ENCODE data around the gene LUC7L3. TPM values are rescaled to one million over a fixed set of nuclear protein-coding genes. Genes with fewer than 3 reads are reported as not detected.

Gene LUC7L3
- total RNA-seq, 2 experiments from 2014 or later, result 116 to 126 TPM

DNA sequence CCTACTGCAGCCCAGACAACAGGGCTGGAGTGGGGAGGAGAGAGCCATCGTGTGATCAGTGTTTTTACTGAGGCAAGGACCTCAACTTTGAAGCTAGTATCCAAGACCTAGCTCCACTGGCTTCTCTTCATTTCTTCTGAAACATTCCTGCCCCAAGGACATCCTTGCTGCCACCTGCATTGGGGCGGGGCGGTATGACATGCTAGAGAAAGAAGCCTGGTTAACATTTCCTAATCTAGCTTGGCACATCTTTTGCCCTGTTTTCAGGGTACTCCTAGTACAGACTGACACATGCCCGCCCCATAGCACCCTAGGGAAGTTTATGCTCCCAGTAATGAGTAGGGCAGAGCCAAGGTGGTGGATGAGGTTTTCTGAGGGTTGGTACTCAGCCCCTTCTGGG, 65.7 kb downstream of the LUC7L3 start:
- TF ChIP-seq, protein P1, sequence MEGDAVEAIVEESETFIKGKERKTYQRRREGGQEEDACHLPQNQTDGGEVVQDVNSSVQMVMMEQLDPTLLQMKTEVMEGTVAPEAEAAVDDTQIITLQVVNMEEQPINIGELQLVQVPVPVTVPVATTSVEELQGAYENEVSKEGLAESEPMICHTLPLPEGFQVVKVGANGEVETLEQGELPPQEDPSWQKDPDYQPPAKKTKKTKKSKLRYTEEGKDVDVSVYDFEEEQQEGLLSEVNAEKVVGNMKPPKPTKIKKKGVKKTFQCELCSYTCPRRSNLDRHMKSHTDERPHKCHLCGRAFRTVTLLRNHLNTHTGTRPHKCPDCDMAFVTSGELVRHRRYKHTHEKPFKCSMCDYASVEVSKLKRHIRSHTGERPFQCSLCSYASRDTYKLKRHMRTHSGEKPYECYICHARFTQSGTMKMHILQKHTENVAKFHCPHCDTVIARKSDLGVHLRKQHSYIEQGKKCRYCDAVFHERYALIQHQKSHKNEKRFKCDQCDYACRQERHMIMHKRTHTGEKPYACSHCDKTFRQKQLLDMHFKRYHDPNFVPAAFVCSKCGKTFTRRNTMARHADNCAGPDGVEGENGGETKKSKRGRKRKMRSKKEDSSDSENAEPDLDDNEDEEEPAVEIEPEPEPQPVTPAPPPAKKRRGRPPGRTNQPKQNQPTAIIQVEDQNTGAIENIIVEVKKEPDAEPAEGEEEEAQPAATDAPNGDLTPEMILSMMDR (IDR thresholded peaks at IDR 0.05), result no peak
- Histone ChIP-seq H3K4me3 (ENCODE audit: low read length) (no peak overlapping the region), H3K36me3 (ENCODE audit: insufficient read depth, low read length) (no peaks in the 10 kb centered on the region), H3K27me3 (ENCODE audit: control insufficient read depth in 1 of 2, insufficient read depth in 2 of 2, low read length in 2 of 2) (no peaks in the 10 kb centered on the region), H3K4me1 (ENCODE audit: insufficient read depth, low read length) (peaks cover 24% of the 10 kb centered on the region), H3K9me3 (ENCODE audit: control insufficient read depth in 1 of 2, insufficient read depth in 1 of 2, low read length in 2 of 2) (no peaks in the 10 kb centered on the region), H3K27ac (ENCODE audit: low read depth in 1 of 2, low read length in 2 of 2) (no peak overlapping the region)
- H3K9me3 Mint-ChIP-seq, result no peaks in the 10 kb centered on the region
- H3K4me1 Mint-ChIP-seq (ENCODE audit: low read depth), result peaks cover 16% of the 10 kb centered on the region
- no peaks in the 10 kb centered on the region for H3K36me3 Mint-ChIP-seq (ENCODE audit: low read depth)
- peaks cover 5% of the 10 kb centered on the region for H3K27me3 Mint-ChIP-seq
- H3K27ac Mint-ChIP-seq, result no peak overlapping the region
- no peak for ATAC-seq (ENCODE audit: poor library complexity)
- ChIA-PET POLR2A (no interaction called here), CTCF (no interaction called here)
- intact Hi-C loops (cut with DNase I, micrococcal nuclease), result no loop called here
- H3K4me3 Mint-ChIP-seq, result no peak overlapping the region
- DNase-seq, result no peak

DNA sequence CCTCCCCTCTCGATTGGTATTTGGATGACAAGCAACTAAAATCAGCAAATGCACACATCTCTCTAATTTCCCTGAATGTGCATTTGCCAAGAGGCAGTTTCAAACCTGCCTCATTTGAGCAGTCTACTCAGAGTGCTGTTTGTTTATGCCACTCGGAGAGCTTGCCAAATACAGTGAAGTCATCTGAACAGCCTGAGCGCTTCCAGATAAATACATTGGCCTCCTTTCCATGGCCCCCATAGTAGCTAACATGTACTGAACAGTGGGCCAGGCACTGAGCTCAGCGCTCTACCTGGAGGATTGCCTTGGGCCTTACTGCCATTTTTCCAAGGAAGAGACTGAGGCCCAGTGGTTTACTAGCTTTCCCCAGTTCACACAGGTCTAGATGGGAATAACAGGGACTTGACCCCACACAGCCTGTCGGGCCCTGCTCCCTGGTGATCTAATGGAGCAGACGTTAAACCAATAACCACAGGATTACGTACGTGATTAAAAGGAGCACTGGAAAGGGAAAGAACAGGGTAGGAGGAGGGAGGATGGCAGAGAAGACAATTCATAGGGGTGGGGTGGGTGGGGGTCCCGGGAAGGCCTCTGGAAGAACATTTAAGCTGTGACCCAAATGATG, 66.7 kb downstream of the LUC7L3 start:
- Mint-ChIP-seq H3K4me1 (ENCODE audit: low read depth) (peaks cover 12% of the 10 kb centered on the region), H3K27me3 (peaks cover 5% of the 10 kb centered on the region), H3K27ac (no peak overlapping the region), H3K9me3 (no peaks in the 10 kb centered on the region), H3K4me3 (no peak overlapping the region), H3K36me3 (ENCODE audit: low read depth) (no peaks in the 10 kb centered on the region)
- TF ChIP-seq, protein P1 (IDR thresholded peaks at IDR 0.05), result no peak
- Histone ChIP-seq H3K27ac (ENCODE audit: low read depth in 1 of 2, low read length in 2 of 2) (no peak overlapping the region), H3K4me1 (ENCODE audit: insufficient read depth, low read length) (peaks cover 15% of the 10 kb centered on the region), H3K9me3 (ENCODE audit: control insufficient read depth in 1 of 2, insufficient read depth in 1 of 2, low read length in 2 of 2) (no peaks in the 10 kb centered on the region), H3K27me3 (ENCODE audit: control insufficient read depth in 1 of 2, insufficient read depth in 2 of 2, low read length in 2 of 2) (no peaks in the 10 kb centered on the region), H3K36me3 (ENCODE audit: insufficient read depth, low read length) (no peaks in the 10 kb centered on the region), H3K4me3 (ENCODE audit: low read length) (no peak overlapping the region)
- ATAC-seq (ENCODE audit: poor library complexity), result no peak
- ChIA-PET POLR2A (no interaction called here), CTCF (no interaction called here)
- intact Hi-C loops (cut with DNase I, micrococcal nuclease), result no loop called here
- no peak for DNase-seq

DNA sequence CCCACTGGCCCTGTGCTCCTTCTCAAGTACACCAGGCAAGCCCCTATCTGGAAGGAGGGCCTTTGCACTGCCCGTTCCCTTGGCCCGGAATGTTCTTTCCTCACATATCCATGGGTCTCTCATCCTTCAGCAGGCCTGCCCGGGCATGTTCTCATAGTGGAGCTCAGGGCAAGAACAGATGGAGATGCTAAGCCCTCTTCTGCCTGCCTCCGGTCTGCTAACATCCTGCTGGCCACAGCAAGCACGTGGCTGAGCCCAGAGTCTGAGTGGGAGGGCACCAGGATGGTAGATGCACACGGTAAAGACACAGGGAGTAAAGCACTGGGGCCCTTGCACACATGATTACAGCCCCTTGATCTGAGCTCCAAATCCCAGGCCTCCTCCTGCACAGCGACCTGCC, 67.7 kb downstream of the LUC7L3 start:
- no peaks in the 10 kb centered on the region for H3K36me3 ChIP-seq (ENCODE audit: insufficient read depth, low read length)
- TF ChIP-seq, protein P1 (IDR thresholded peaks at IDR 0.05), result no peak
- peaks cover 6% of the 10 kb centered on the region for H3K4me1 Mint-ChIP-seq (ENCODE audit: low read depth)
- no peak overlapping the region for H3K27ac ChIP-seq (ENCODE audit: low read depth in 1 of 2, low read length in 2 of 2)
- H3K27ac Mint-ChIP-seq, result no peak overlapping the region
- peaks cover 8% of the 10 kb centered on the region for H3K4me1 ChIP-seq (ENCODE audit: insufficient read depth, low read length)
- H3K27me3 ChIP-seq (ENCODE audit: control insufficient read depth in 1 of 2, insufficient read depth in 2 of 2, low read length in 2 of 2), result no peaks in the 10 kb centered on the region
- ATAC-seq (ENCODE audit: poor library complexity), result no peak
- no peak for DNase-seq
- CTCF ChIA-PET, result no interaction called here
- no peaks in the 10 kb centered on the region for H3K9me3 Mint-ChIP-seq
- no peaks in the 10 kb centered on the region for H3K9me3 ChIP-seq (ENCODE audit: control insufficient read depth in 1 of 2, insufficient read depth in 1 of 2, low read length in 2 of 2)
- H3K27me3 Mint-ChIP-seq, result peaks cover 5% of the 10 kb centered on the region
- no peak overlapping the region for H3K4me3 ChIP-seq (ENCODE audit: low read length)
- no peaks in the 10 kb centered on the region for H3K36me3 Mint-ChIP-seq (ENCODE audit: low read depth)
- H3K4me3 Mint-ChIP-seq, result no peak overlapping the region
- POLR2A ChIA-PET, result no interaction called here
- intact Hi-C loops (cut with DNase I, micrococcal nuclease), result no loop called here

All from CD4-positive, alpha-beta T cell (primary cell).